Measurements from ENCODE around the gene COBLL1. TPM values are rescaled to one million over a fixed set of nuclear protein-coding genes. Genes with fewer than 3 reads are reported as not detected.
A peak's percentile ranks its signal among the peaks of the same experiment; 100 is the strongest.

The COBLL1 gene
- total RNA-seq, 1 donor from 2014 or later = 18.6 TPM

- H3K79me2 ChIP-seq (ENCODE audit: insufficient read depth, low read length) = no peaks in the 10 kb centered on the region
- DNase-seq (ENCODE audit: low read depth) (peak; percentile 35), FAIRE-seq (no peak)
- no peaks in the 10 kb centered on the region for H3K9me3 ChIP-seq (ENCODE audit: insufficient read depth, low read depth, low read length)
- no peaks in the 10 kb centered on the region for H3K9me3 Mint-ChIP-seq (ENCODE audit: unreplicated experiment)
- no peaks in the 10 kb centered on the region for H4K20me1 ChIP-seq (ENCODE audit: insufficient read depth, low read length)
- peaks cover under 1% of the 10 kb centered on the region for H3K4me1 ChIP-seq (ENCODE audit: insufficient read depth, low read length)
- no peaks in the 10 kb centered on the region for H3K36me3 Mint-ChIP-seq (ENCODE audit: low read depth, unreplicated experiment)
- peaks cover 24% of the 10 kb centered on the region for H3K4me1 Mint-ChIP-seq (ENCODE audit: low read depth, unreplicated experiment)
- H3K4me2 ChIP-seq (ENCODE audit: low read length) = peak overlapping the region; percentile 2
- H3K4me3 ChIP-seq (ENCODE audit: insufficient read depth, low read depth, low read length) = no peak overlapping the region
- no peaks in the 10 kb centered on the region for H3K36me3 ChIP-seq (ENCODE audit: insufficient read depth, low read length)
- H3K27ac Mint-ChIP-seq (ENCODE audit: unreplicated experiment) = peak overlapping the region; percentile 9
- TF ChIP-seq EZH2 (IDR thresholded peaks at IDR 0.05; ENCODE audit: insufficient read depth, low read length) = no peak
- TF ChIP-seq CTCF (IDR thresholded peaks at IDR 0.05; ENCODE audit: insufficient read depth, low read depth, low read length) = no peak
- no peaks in the 10 kb centered on the region for H3K27me3 ChIP-seq (ENCODE audit: insufficient read depth, low read length)
- no peak overlapping the region for H3K27ac ChIP-seq (ENCODE audit: low read depth, low read length)
- H3K4me3 Mint-ChIP-seq (ENCODE audit: unreplicated experiment) = no peak overlapping the region
- no peak overlapping the region for H3K9ac ChIP-seq (ENCODE audit: low read length)
- no peaks in the 10 kb centered on the region for H3K27me3 Mint-ChIP-seq (ENCODE audit: low read depth, unreplicated experiment)
- H2AFZ ChIP-seq (ENCODE audit: low read depth, low read length) = no peak overlapping the region
Measured at GRCh38 chr2:164745012-164745797, 96.4 kb downstream of the COBLL1 start.

GRCh38 chr2:164742738-164743317 is 98.8 kb downstream of the COBLL1 start:
- H4K20me1 ChIP-seq (ENCODE audit: insufficient read depth, low read length) = no peaks in the 10 kb centered on the region
- no peak overlapping the region for H3K9ac ChIP-seq (ENCODE audit: low read length)
- FAIRE-seq (no peak), DNase-seq (ENCODE audit: low read depth) (no peak)
- no peaks in the 10 kb centered on the region for H3K9me3 ChIP-seq (ENCODE audit: insufficient read depth, low read depth, low read length)
- H3K4me3 Mint-ChIP-seq (ENCODE audit: unreplicated experiment) = no peak overlapping the region
- H2AFZ ChIP-seq (ENCODE audit: low read depth, low read length) = no peak overlapping the region
- H3K36me3 Mint-ChIP-seq (ENCODE audit: low read depth, unreplicated experiment) = no peaks in the 10 kb centered on the region
- no peaks in the 10 kb centered on the region for H3K79me2 ChIP-seq (ENCODE audit: insufficient read depth, low read length)
- no peaks in the 10 kb centered on the region for H3K36me3 ChIP-seq (ENCODE audit: insufficient read depth, low read length)
- H3K27me3 Mint-ChIP-seq (ENCODE audit: low read depth, unreplicated experiment) = no peaks in the 10 kb centered on the region
- no peak overlapping the region for H3K4me3 ChIP-seq (ENCODE audit: insufficient read depth, low read depth, low read length)
- peaks cover 31% of the 10 kb centered on the region for H3K4me1 Mint-ChIP-seq (ENCODE audit: low read depth, unreplicated experiment)
- no peak overlapping the region for H3K27ac Mint-ChIP-seq (ENCODE audit: unreplicated experiment)
- no peak overlapping the region for H3K27ac ChIP-seq (ENCODE audit: low read depth, low read length)
- H3K9me3 Mint-ChIP-seq (ENCODE audit: unreplicated experiment) = no peaks in the 10 kb centered on the region
- peaks cover 7% of the 10 kb centered on the region for H3K4me1 ChIP-seq (ENCODE audit: insufficient read depth, low read length)
- TF ChIP-seq EZH2 (IDR thresholded peaks at IDR 0.05; ENCODE audit: insufficient read depth, low read length) = no peak
- no peak for TF ChIP-seq CTCF (IDR thresholded peaks at IDR 0.05; ENCODE audit: insufficient read depth, low read depth, low read length)
- no peaks in the 10 kb centered on the region for H3K27me3 ChIP-seq (ENCODE audit: insufficient read depth, low read length)
- H3K4me2 ChIP-seq (ENCODE audit: low read length) = no peak overlapping the region

GRCh38 chr2:164739966-164740365 is 101.7 kb downstream of the COBLL1 start:
- H3K4me2 ChIP-seq (ENCODE audit: low read length) = peak overlapping the region; percentile 69
- peak; percentile 83 for FAIRE-seq
- no peaks in the 10 kb centered on the region for H3K9me3 ChIP-seq (ENCODE audit: insufficient read depth, low read depth, low read length)
- TF ChIP-seq CTCF (IDR thresholded peaks at IDR 0.05; ENCODE audit: insufficient read depth, low read depth, low read length) (no peak), EZH2 (IDR thresholded peaks at IDR 0.05; ENCODE audit: insufficient read depth, low read length) (no peak)
- H3K27me3 ChIP-seq (ENCODE audit: insufficient read depth, low read length) = no peaks in the 10 kb centered on the region
- no peak overlapping the region for H2AFZ ChIP-seq (ENCODE audit: low read depth, low read length)
- no peaks in the 10 kb centered on the region for H3K36me3 ChIP-seq (ENCODE audit: insufficient read depth, low read length)
- Mint-ChIP-seq H3K36me3 (ENCODE audit: low read depth, unreplicated experiment) (no peaks in the 10 kb centered on the region), H3K4me3 (ENCODE audit: unreplicated experiment) (no peak overlapping the region), H3K27ac (ENCODE audit: unreplicated experiment) (no peak overlapping the region), H3K27me3 (ENCODE audit: low read depth, unreplicated experiment) (no peaks in the 10 kb centered on the region), H3K4me1 (ENCODE audit: low read depth, unreplicated experiment) (peaks cover 26% of the 10 kb centered on the region), H3K9me3 (ENCODE audit: unreplicated experiment) (no peaks in the 10 kb centered on the region)
- peak; percentile 69 for DNase-seq (ENCODE audit: low read depth)
- H3K79me2 ChIP-seq (ENCODE audit: insufficient read depth, low read length) = no peaks in the 10 kb centered on the region
- no peak overlapping the region for H3K27ac ChIP-seq (ENCODE audit: low read depth, low read length)
- peaks cover 12% of the 10 kb centered on the region for H3K4me1 ChIP-seq (ENCODE audit: insufficient read depth, low read length)
- H3K9ac ChIP-seq (ENCODE audit: low read length) = peak overlapping the region; percentile 3
- no peaks in the 10 kb centered on the region for H4K20me1 ChIP-seq (ENCODE audit: insufficient read depth, low read length)
- H3K4me3 ChIP-seq (ENCODE audit: insufficient read depth, low read depth, low read length) = no peak overlapping the region
